Measurements from ENCODE around the gene FSHR. TPM values are rescaled to one million over a fixed set of nuclear protein-coding genes. Genes with fewer than 3 reads are reported as not detected.

FSHR gene
- total RNA-seq, 1 donor from 2014 or later, result not detected

DNA sequence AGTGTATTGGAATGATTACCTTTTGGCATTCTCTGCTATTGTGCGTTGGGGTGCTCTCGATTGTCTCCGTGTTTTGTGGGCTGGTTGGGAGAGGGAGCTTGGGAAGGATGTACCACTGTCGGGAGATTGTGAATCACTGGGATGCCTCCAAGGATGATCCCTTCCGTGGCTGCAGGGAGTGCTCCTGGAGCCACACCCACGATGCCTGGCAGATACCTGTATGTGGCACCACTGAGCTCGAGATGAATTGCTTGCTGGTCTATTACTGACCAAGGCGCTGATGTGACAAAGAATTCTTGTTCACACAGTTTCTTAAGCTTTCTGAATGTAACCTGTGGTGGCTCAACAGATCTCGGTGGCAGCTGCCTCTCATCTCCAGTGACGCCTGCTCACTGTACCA lies 239.1 kb downstream of the FSHR start:
- TF ChIP-seq, protein P1, sequence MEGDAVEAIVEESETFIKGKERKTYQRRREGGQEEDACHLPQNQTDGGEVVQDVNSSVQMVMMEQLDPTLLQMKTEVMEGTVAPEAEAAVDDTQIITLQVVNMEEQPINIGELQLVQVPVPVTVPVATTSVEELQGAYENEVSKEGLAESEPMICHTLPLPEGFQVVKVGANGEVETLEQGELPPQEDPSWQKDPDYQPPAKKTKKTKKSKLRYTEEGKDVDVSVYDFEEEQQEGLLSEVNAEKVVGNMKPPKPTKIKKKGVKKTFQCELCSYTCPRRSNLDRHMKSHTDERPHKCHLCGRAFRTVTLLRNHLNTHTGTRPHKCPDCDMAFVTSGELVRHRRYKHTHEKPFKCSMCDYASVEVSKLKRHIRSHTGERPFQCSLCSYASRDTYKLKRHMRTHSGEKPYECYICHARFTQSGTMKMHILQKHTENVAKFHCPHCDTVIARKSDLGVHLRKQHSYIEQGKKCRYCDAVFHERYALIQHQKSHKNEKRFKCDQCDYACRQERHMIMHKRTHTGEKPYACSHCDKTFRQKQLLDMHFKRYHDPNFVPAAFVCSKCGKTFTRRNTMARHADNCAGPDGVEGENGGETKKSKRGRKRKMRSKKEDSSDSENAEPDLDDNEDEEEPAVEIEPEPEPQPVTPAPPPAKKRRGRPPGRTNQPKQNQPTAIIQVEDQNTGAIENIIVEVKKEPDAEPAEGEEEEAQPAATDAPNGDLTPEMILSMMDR (IDR thresholded peaks at IDR 0.05; ENCODE audit: unreplicated experiment), result no peak
- peaks cover 4% of the 10 kb centered on the region for H3K27me3 Mint-ChIP-seq (ENCODE audit: unreplicated experiment)
- no peak overlapping the region for H3K27ac Mint-ChIP-seq (ENCODE audit: unreplicated experiment)
- H3K9me3 Mint-ChIP-seq (ENCODE audit: unreplicated experiment), result no peaks in the 10 kb centered on the region
- no peak overlapping the region for H3K4me3 Mint-ChIP-seq (ENCODE audit: unreplicated experiment)
- H3K4me1 Mint-ChIP-seq (ENCODE audit: unreplicated experiment), result peaks cover 6% of the 10 kb centered on the region
- DNase-seq (ENCODE audit: low spot score), result no peak
- H3K36me3 Mint-ChIP-seq (ENCODE audit: low read depth, unreplicated experiment), result no peaks in the 10 kb centered on the region

DNA sequence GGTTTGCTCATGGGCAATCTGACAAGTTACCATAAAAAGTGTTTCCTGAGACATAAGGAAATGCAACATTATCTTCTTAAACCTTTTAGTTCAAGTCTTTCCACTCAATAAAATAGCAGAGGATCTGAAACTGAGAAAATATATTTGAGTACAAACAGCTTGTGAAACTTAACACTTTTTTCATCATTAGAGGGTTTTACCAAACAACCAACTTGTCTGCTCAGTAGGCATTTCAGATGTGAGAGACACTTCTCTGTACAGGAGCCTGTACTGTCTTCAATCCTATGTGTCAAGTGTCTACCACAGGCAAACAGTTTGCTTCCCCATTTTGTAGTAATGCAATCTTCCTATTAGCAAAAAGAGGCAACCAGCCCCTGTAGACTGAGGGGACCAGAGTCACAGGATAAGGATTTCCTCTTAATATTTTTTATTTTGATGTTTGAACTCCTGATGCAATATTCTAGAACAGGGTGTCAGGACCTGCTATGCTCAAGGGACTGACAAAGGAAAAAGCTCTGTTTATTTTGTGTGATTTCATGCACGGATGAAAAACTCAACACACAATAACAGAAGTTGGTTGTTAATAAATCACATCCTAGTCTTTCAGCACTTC lies 239.7 kb downstream of the FSHR start:
- Mint-ChIP-seq H3K36me3 (ENCODE audit: low read depth, unreplicated experiment) (no peaks in the 10 kb centered on the region), H3K9me3 (ENCODE audit: unreplicated experiment) (no peaks in the 10 kb centered on the region), H3K4me3 (ENCODE audit: unreplicated experiment) (no peak overlapping the region), H3K27ac (ENCODE audit: unreplicated experiment) (no peak overlapping the region), H3K27me3 (ENCODE audit: unreplicated experiment) (peaks cover 4% of the 10 kb centered on the region), H3K4me1 (ENCODE audit: unreplicated experiment) (peaks cover 6% of the 10 kb centered on the region)
- DNase-seq (ENCODE audit: low spot score), result no peak
- TF ChIP-seq, protein P1 (IDR thresholded peaks at IDR 0.05; ENCODE audit: unreplicated experiment), result no peak

Small RNA genes lying within 50 kb of the gene (microRNA-seq; reads per million reads assigned to microRNA genes)
- 0.35 reads per million for gene MIR548BA (ENCODE audit: unreplicated experiment)

Measured in endothelial cell (in vitro differentiated cells).